Naive thymus-derived CD4-positive, alpha-beta T cell (primary cell): ENCODE results near the gene LRRC4C. TPM values are rescaled to one million over a fixed set of nuclear protein-coding genes. Genes with fewer than 3 reads are reported as not detected.

Experiments
- ATAC-seq: fragments of 150-1000 bp; cut with Tn5 transposase; 2 replicates; pipeline ENCODE4 v1.10.0; 2021; ENCODE audit warnings: mild to moderate bottlenecking, moderate library complexity
- CTCF ChIA-PET: fragments of 350-600 bp; sonication (Branson Sonifier 250); formaldehyde crosslinking; loops from one replicate; lab custom pipeline; 2021; ENCODE audit warnings: antibody characterized with exemption; lab: Charles Lee
- POLR2A ChIA-PET: fragments of 350-600 bp; sonication (Branson Sonifier 250); formaldehyde crosslinking; loops from one replicate; lab custom pipeline; 2021; ENCODE audit warnings: antibody characterized with exemption, inconsistent platforms; lab: Charles Lee
- DNase-seq, 9 donors: peaks; one replicate each; pipeline versions ENCODE4 v3.0.0 to v3.0.0-alpha.2; 2020 to 2022; ENCODE audit warnings: mixed read lengths in 1 of 9
- H3K27ac ChIP-seq: one replicate; pipeline ENCODE4 v1.7.0; 2013; ENCODE audit warnings: mild to moderate bottlenecking, low read depth, low read length, moderate library complexity
- H3K27me3 ChIP-seq, 2 donors: one replicate each; pipeline ENCODE4 v1.7.0; 2013; ENCODE audit warnings: low read length in 2 of 2, mild to moderate bottlenecking in 2 of 2, moderate library complexity in 2 of 2; ENCODE audit not compliant: control insufficient read depth in 2 of 2, insufficient read depth in 2 of 2
- H3K36me3 ChIP-seq, 3 experiments: 1 replicate in 2 of 3; 2 replicates in 1 of 3; pipeline ENCODE4 v1.7.0; 2013; ENCODE audit warnings: low read length in 3 of 3, mild to moderate bottlenecking in 3 of 3, moderate library complexity in 1 of 3; ENCODE audit not compliant: insufficient read depth in 3 of 3, control insufficient read depth in 2 of 3
- H3K4me1 ChIP-seq, 2 donors: one replicate each; pipeline ENCODE4 v1.7.0; 2013; ENCODE audit warnings: low read length in 2 of 2, mild to moderate bottlenecking in 2 of 2, moderate library complexity in 1 of 2; ENCODE audit not compliant: control insufficient read depth in 2 of 2, insufficient read depth in 2 of 2
- H3K4me3 ChIP-seq: 2 replicates; pipeline ENCODE4 v1.7.0; 2013; ENCODE audit warnings: mild to moderate bottlenecking, low read length
- H3K9me3 ChIP-seq, 3 experiments: 1 replicate in 2 of 3; 2 replicates in 1 of 3; pipeline ENCODE4 v1.7.0; 2013; ENCODE audit warnings: low read length in 3 of 3; ENCODE audit not compliant: control insufficient read depth in 2 of 3
- H3K27ac Mint-ChIP-seq, 9 donors: one replicate each; pipeline ENCODE4 v1.8.0; 2020 to 2022; ENCODE audit warnings: mixed read lengths in 9 of 9, mild to moderate bottlenecking in 8 of 9, moderate library complexity in 5 of 9, inconsistent platforms in 2 of 9
- H3K27me3 Mint-ChIP-seq, 5 donors: one replicate each; pipeline ENCODE4 v1.8.0; 2021 to 2022; ENCODE audit warnings: mixed read lengths in 5 of 5, mild to moderate bottlenecking in 1 of 5
- H3K36me3 Mint-ChIP-seq, 5 donors: one replicate each; pipeline ENCODE4 v1.8.0; 2020 to 2022; ENCODE audit warnings: mixed read lengths in 5 of 5, mild to moderate bottlenecking in 3 of 5, inconsistent platforms in 1 of 5
- H3K4me1 Mint-ChIP-seq, 7 donors: one replicate each; pipeline ENCODE4 v1.8.0; 2020 to 2022; ENCODE audit warnings: mixed read lengths in 7 of 7, mild to moderate bottlenecking in 3 of 7, inconsistent platforms in 1 of 7
- H3K4me3 Mint-ChIP-seq, 10 donors: one replicate each; pipeline ENCODE4 v1.8.0; 2020 to 2022; ENCODE audit warnings: mild to moderate bottlenecking in 10 of 10, mixed read lengths in 10 of 10, moderate library complexity in 6 of 10, inconsistent platforms in 2 of 10
- H3K9me3 Mint-ChIP-seq, 11 donors: one replicate each; pipeline ENCODE4 v1.8.0; 2020 to 2022; ENCODE audit warnings: mixed read lengths in 11 of 11, mild to moderate bottlenecking in 4 of 11, inconsistent platforms in 1 of 11, moderate library complexity in 1 of 11
- intact Hi-C, 2 donors: fragments of 100-400 bp; cut with micrococcal nuclease; formaldehyde crosslinking; loops; one replicate each; pipeline ENCODE4 v1.15.1; 2023
- polyA plus RNA-seq, 2 donors: library from polyadenylated mRNA; unstranded; fragments of 300-500 nt; fragmentation: Illumina TruSeq; gene quantifications; one replicate each; pipeline ENCODE4 v1.2.3, GENCODE V29; 2021
- total RNA-seq, 6 experiments: library from RNA in 5 of 6; stranded (reverse) in 5 of 6; gene quantifications; 1 replicate in 5 of 6; 2 replicates in 1 of 6; pipeline ENCODE4 v1.2.3 and lab custom pipeline; 2021 to 2026

The LRRC4C gene
- total and polyA plus RNA-seq, 7 experiments from 2014 or later = not detected

GRCh38 chr11:40323241-40323640 is 1136.2 kb downstream of the LRRC4C start:
- Mint-ChIP-seq H3K27me3 (no peaks in the 10 kb centered on the region), H3K9me3 (peaks cover 0 to 16% (median 4%) of the 10 kb centered on the region in 11 donors), H3K4me1 (no peaks in the 10 kb centered on the region), H3K36me3 (no peaks in the 10 kb centered on the region), H3K4me3 (no peak overlapping the region), H3K27ac (no peak overlapping the region)
- no peak for ATAC-seq
- Histone ChIP-seq H3K4me3 (no peak overlapping the region), H3K9me3 (no peaks in the 10 kb centered on the region), H3K36me3 (no peaks in the 10 kb centered on the region), H3K27ac (no peak overlapping the region), H3K27me3 (no peaks in the 10 kb centered on the region), H3K4me1 (no peaks in the 10 kb centered on the region)
- CTCF ChIA-PET = no interaction called here
- DNase-seq = no peak
- intact Hi-C loops = no loop called here
- POLR2A ChIA-PET = no interaction called here

GRCh38 chr11:40321537-40321936 is 1137.9 kb downstream of the LRRC4C start:
- Mint-ChIP-seq H3K27ac (no peak overlapping the region), H3K9me3 (peaks cover 0 to 18% (median 4%) of the 10 kb centered on the region in 11 donors), H3K27me3 (no peaks in the 10 kb centered on the region), H3K4me3 (no peak overlapping the region), H3K4me1 (no peaks in the 10 kb centered on the region), H3K36me3 (no peaks in the 10 kb centered on the region)
- Histone ChIP-seq H3K4me1 (no peaks in the 10 kb centered on the region), H3K36me3 (no peaks in the 10 kb centered on the region), H3K27me3 (no peaks in the 10 kb centered on the region), H3K27ac (no peak overlapping the region), H3K4me3 (no peak overlapping the region), H3K9me3 (no peaks in the 10 kb centered on the region)
- ChIA-PET CTCF (no interaction called here), POLR2A (no interaction called here)
- intact Hi-C loops = no loop called here
- ATAC-seq (no peak), DNase-seq (no peak)

GRCh38 chr11:40316171-40316570 is 1143.3 kb downstream of the LRRC4C start:
- no peaks in the 10 kb centered on the region for H3K27me3 ChIP-seq
- no peak overlapping the region for H3K4me3 ChIP-seq
- ATAC-seq (no peak), DNase-seq (no peak)
- Mint-ChIP-seq H3K4me1 (no peaks in the 10 kb centered on the region), H3K9me3 (peaks cover 0 to 27% (median 7%) of the 10 kb centered on the region in 11 donors), H3K4me3 (no peak overlapping the region), H3K27me3 (no peaks in the 10 kb centered on the region), H3K36me3 (no peaks in the 10 kb centered on the region), H3K27ac (no peak overlapping the region)
- CTCF ChIA-PET = no interaction called here
- no peaks in the 10 kb centered on the region for H3K36me3 ChIP-seq
- peaks cover 0 to 5% (median 0%) of the 10 kb centered on the region in 3 experiments for H3K9me3 ChIP-seq
- intact Hi-C loops = no loop called here
- POLR2A ChIA-PET = no interaction called here
- no peak overlapping the region for H3K27ac ChIP-seq
- no peaks in the 10 kb centered on the region for H3K4me1 ChIP-seq

- ChIA-PET CTCF (no interaction called here), POLR2A (no interaction called here)
- no peak for ATAC-seq
- no peak overlapping the region for H3K27ac Mint-ChIP-seq
- DNase-seq = no peak
- H3K27me3 Mint-ChIP-seq = no peaks in the 10 kb centered on the region
- H3K4me3 Mint-ChIP-seq = no peak overlapping the region
- intact Hi-C loops = no loop called here
- H3K4me1 ChIP-seq = no peaks in the 10 kb centered on the region
- peaks cover 0 to 27% (median 8%) of the 10 kb centered on the region in 11 donors for H3K9me3 Mint-ChIP-seq
- H3K27ac ChIP-seq = no peak overlapping the region
- no peaks in the 10 kb centered on the region for H3K36me3 ChIP-seq
- H3K4me1 Mint-ChIP-seq = no peaks in the 10 kb centered on the region
- H3K36me3 Mint-ChIP-seq = no peaks in the 10 kb centered on the region
- H3K27me3 ChIP-seq = no peaks in the 10 kb centered on the region
- no peak overlapping the region for H3K4me3 ChIP-seq
- H3K9me3 ChIP-seq = peaks cover 0 to 5% (median 0%) of the 10 kb centered on the region in 3 experiments
Measured at GRCh38 chr11:40315122-40315521, 1144.3 kb downstream of the LRRC4C start.

- H3K27ac ChIP-seq = no peak overlapping the region
- DNase-seq = no peak
- no peaks in the 10 kb centered on the region for H3K36me3 ChIP-seq
- no peaks in the 10 kb centered on the region for H3K4me1 Mint-ChIP-seq
- peaks cover 0 to 28% (median 8%) of the 10 kb centered on the region in 11 donors for H3K9me3 Mint-ChIP-seq
- no peaks in the 10 kb centered on the region for H3K36me3 Mint-ChIP-seq
- POLR2A ChIA-PET = no interaction called here
- H3K27ac Mint-ChIP-seq = no peak overlapping the region
- H3K27me3 ChIP-seq = no peaks in the 10 kb centered on the region
- H3K4me3 ChIP-seq = no peak overlapping the region
- intact Hi-C loops = no loop called here
- CTCF ChIA-PET = no interaction called here
- no peak for ATAC-seq
- no peaks in the 10 kb centered on the region for H3K27me3 Mint-ChIP-seq
- H3K4me3 Mint-ChIP-seq = no peak overlapping the region
- H3K4me1 ChIP-seq = no peaks in the 10 kb centered on the region
- peaks cover 0 to 5% (median 0%) of the 10 kb centered on the region in 3 experiments for H3K9me3 ChIP-seq
Measured at GRCh38 chr11:40314327-40314726, 1145.1 kb downstream of the LRRC4C start.

- no peaks in the 10 kb centered on the region for H3K4me1 ChIP-seq
- Mint-ChIP-seq H3K4me3 (no peak overlapping the region), H3K9me3 (peaks cover 0 to 16% (median 8%) of the 10 kb centered on the region in 11 donors), H3K4me1 (no peaks in the 10 kb centered on the region), H3K27ac (no peak overlapping the region), H3K36me3 (no peaks in the 10 kb centered on the region), H3K27me3 (no peaks in the 10 kb centered on the region)
- DNase-seq = no peak
- intact Hi-C loops = no loop called here
- H3K27ac ChIP-seq = no peak overlapping the region
- no peaks in the 10 kb centered on the region for H3K36me3 ChIP-seq
- no peak overlapping the region for H3K4me3 ChIP-seq
- no peak for ATAC-seq
- CTCF ChIA-PET = no interaction called here
- no peaks in the 10 kb centered on the region for H3K9me3 ChIP-seq
- POLR2A ChIA-PET = no interaction called here
- H3K27me3 ChIP-seq = no peaks in the 10 kb centered on the region
Measured at GRCh38 chr11:40306938-40307548, 1152.4 kb downstream of the LRRC4C start.

- no peak for ATAC-seq
- H3K27me3 Mint-ChIP-seq = no peaks in the 10 kb centered on the region
- H3K27ac Mint-ChIP-seq = no peak overlapping the region
- CTCF ChIA-PET = no interaction called here
- H3K9me3 Mint-ChIP-seq = peaks cover 4 to 20% (median 8%) of the 10 kb centered on the region in 11 donors
- Histone ChIP-seq H3K27ac (no peak overlapping the region), H3K27me3 (no peaks in the 10 kb centered on the region), H3K36me3 (no peaks in the 10 kb centered on the region), H3K9me3 (no peaks in the 10 kb centered on the region), H3K4me3 (no peak overlapping the region), H3K4me1 (no peaks in the 10 kb centered on the region)
- POLR2A ChIA-PET = no interaction called here
- no peak overlapping the region for H3K4me3 Mint-ChIP-seq
- DNase-seq = no peak
- intact Hi-C loops = no loop called here
- no peaks in the 10 kb centered on the region for H3K36me3 Mint-ChIP-seq
- no peaks in the 10 kb centered on the region for H3K4me1 Mint-ChIP-seq
Measured at GRCh38 chr11:40302669-40303068, 1156.8 kb downstream of the LRRC4C start.
